NCI-H446 (cell line): ENCODE results near the gene NACC2.

Experiments used
- DNase-seq, 2 experiments: peaks; one replicate each; lab custom pipeline; 2025; lab: John Stamatoyannopoulos, UW

NACC2 gene

GRCh38 chr9:136011703-136012496, 83.2 kb downstream of the NACC2 start:
- no peak for DNase-seq

GRCh38 chr9:136011376-136011702, 83.8 kb downstream of the NACC2 start:
- no peak for DNase-seq

GRCh38 chr9:136010615-136011361, 84.3 kb downstream of the NACC2 start:
- DNase-seq, result no peak

GRCh38 chr9:136010176-136010575, 84.9 kb downstream of the NACC2 start:
- no peak for DNase-seq

- DNase-seq, result no peak
These were observed 85.6 kb downstream of the NACC2 start for GRCh38 chr9:136009516-136009915.

- no peak for DNase-seq
These were observed 86.4 kb downstream of the NACC2 start for GRCh38 chr9:136008693-136008997.

GRCh38 chr9:136007934-136008692, 87.0 kb downstream of the NACC2 start:
- DNase-seq, result no peak

- no peak for DNase-seq
These were observed 87.7 kb downstream of the NACC2 start for GRCh38 chr9:136007276-136007933.

- DNase-seq, result no peak
These were observed 88.9 kb downstream of the NACC2 start for GRCh38 chr9:136006169-136006568.

GRCh38 chr9:136004712-136005111, 90.4 kb downstream of the NACC2 start:
- no peak for DNase-seq

GRCh38 chr9:136004219-136004618, 90.9 kb downstream of the NACC2 start:
- no peak for DNase-seq

- DNase-seq, result no peak
These were observed 91.5 kb downstream of the NACC2 start for GRCh38 chr9:136003411-136004218.

- no peak for DNase-seq
These were observed 92.2 kb downstream of the NACC2 start for GRCh38 chr9:136002881-136003280.

- no peak for DNase-seq
These were observed 92.9 kb downstream of the NACC2 start for GRCh38 chr9:136002215-136002614.

GRCh38 chr9:136001231-136001630, 93.9 kb downstream of the NACC2 start:
- DNase-seq, result no peak

- DNase-seq, result no peak
These were observed 96.5 kb downstream of the NACC2 start for GRCh38 chr9:135998410-135999071.

GRCh38 chr9:135998016-135998380, 97.1 kb downstream of the NACC2 start:
- DNase-seq, result no peak

- no peak for DNase-seq
These were observed 97.7 kb downstream of the NACC2 start for GRCh38 chr9:135997090-135998015.

GRCh38 chr9:135995816-135996215, 99.3 kb downstream of the NACC2 start:
- no peak for DNase-seq
